Stromal cell of bone marrow (primary cell): ENCODE measurements around the gene DVL1.

Experiments used
- DNase-seq: peaks from one replicate; pipeline ENCODE4 v3.0.0-alpha.2; 2012; ENCODE audit warnings: low read depth

DVL1 gene

DNA sequence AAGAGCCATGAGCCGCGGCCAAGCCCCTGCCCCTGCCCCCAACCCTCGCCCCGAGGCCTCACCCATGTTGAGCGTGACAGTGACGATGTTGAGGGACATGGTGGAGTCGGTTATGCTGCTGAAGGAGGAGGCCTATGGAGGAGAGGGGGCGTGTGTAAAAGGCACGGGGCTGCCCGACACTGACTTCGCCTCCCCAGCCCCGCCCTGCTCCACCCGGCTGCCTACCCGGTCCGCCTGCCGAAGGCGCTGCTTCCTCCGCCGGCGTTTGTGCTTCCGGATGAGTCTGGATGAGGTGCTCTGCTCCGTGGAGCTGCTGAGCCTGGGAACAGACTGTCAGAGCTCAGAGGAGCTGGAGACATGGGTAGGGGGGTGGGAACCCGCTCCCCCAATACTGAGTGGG is 9.0 kb downstream of the DVL1 start:
- DNase-seq: no peak

DNA sequence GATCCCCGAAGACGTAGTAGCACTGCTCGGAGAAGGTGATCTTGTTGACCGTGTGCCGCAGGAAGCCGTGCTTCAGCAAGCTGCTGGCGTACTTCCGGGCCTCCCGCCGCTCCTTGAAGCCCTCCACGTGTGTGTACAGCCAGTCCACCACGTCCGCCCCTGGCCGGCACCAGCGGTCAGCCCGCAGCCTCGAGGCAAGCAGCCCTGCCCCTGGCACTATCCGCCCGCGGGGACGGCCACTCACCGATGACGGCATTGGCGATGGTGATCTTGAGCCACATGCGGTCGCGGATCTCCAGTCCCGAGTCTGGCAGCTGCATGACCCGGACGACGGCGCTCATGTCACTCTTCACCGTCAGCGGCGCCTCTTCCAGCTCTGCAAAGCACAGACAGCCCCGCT is 10.9 kb downstream of the DVL1 start:
- no peak for DNase-seq

DNA sequence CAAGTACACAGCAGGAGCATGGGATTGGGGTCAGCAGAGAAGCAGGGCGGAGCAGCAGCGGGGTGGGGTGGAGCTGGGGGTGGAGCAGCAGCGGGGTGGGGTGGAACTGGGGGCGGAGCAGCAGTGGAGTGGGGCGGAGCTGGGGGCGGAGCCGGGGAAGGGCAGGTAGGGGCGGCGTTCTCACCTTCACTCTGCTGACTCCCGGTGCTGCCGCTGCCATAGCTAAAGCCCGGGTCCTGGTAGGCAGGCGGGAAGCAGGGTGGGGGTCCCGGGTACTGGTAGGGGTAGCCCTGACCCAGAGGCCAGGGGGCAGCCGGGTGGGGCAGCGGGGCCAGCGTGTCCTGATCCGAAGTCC is 11.4 kb downstream of the DVL1 start:
- no peak for DNase-seq

DNA sequence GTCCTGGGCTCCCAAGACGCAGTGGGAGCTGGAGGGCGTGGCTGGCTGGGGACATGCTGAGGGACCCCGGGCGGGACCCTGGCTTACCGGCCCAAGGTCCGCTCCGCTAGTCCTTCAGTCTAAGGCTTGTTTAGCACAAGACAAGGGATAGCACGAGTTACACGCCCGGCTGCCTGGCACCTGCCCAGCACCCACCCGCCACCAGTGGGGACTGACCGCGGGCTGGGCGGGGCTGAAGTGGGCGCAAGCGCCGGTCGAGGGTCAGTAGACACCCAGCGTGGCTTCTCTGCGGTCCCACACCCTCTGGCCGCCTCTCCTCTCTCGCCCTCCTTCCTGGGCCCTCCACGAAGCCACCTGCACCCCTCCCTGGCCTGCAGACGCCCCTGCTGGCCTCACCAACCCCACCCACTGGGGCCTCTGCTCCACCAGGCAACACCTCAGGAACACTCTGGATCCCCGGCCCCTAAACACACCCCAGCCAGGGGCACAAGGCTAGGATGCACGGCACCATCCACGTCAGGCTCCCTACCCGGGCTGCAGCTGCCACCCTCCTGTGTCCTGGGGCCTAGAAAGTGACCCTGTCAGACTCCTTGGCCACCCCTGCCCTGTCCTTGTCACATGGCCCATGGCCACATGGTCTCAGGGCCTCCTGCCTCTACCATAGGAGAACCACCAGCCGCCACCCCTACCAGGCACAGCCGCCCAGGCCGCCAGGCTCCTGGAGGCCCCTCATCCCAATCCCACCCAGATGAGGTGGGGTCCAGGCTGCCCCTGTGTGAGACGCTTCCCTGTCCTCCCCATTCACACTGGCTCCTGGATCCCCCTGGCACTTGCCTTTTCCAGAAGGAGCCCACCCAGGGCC is 12.1 kb downstream of the DVL1 start:
- no peak for DNase-seq

DNA sequence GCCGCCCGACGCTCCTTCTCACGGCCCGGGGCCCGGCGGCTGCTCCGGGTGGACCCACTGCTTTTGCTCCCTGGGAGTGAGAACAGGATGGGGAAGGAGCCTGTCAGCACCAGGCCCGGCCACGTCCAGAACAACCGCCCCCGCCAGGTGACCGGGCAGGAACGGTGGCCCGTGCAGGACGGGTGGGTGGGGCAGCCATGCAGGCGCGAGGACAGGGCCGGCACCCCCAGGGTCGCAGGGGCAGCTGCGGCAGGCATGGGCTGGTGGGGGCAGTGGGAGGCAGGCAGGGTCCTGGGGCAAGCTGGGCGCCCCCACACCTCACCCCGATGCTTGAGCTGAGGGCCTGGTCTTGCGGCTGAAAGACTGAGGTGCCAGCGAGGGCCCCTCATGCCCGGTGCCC is 12.8 kb downstream of the DVL1 start:
- no peak for DNase-seq

- DNase-seq: no peak
Measured at GRCh38 chr1:1335792-1336248, 13.4 kb downstream of the DVL1 start.

DNA sequence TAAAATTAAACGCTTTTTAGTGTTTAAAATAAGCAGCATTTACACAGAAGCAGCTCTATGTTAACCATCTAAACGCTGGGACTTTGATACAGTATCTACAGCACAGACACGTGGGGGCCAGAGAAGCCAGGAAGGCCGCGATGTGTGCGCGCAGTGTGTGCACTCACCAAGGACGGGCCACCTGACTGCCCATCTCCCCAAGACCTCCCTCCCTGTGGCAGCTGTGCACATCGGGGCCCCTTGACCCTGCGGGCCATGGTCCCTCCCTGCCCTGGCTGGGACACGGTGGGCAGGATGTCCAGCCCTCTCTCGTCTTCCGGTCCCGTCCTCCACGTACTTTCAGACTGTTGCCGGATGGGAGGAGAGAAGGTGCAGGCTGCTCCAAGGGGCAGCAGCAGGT is 13.9 kb downstream of the DVL1 start:
- no peak for DNase-seq

- DNase-seq: no peak
Measured at GRCh38 chr1:1334835-1335234, 14.4 kb downstream of the DVL1 start.

GRCh38 chr1:1333551-1334241 is 15.5 kb downstream of the DVL1 start:
- DNase-seq: no peak

- no peak for DNase-seq
Measured at GRCh38 chr1:1332774-1333480, 16.3 kb downstream of the DVL1 start.

DNA sequence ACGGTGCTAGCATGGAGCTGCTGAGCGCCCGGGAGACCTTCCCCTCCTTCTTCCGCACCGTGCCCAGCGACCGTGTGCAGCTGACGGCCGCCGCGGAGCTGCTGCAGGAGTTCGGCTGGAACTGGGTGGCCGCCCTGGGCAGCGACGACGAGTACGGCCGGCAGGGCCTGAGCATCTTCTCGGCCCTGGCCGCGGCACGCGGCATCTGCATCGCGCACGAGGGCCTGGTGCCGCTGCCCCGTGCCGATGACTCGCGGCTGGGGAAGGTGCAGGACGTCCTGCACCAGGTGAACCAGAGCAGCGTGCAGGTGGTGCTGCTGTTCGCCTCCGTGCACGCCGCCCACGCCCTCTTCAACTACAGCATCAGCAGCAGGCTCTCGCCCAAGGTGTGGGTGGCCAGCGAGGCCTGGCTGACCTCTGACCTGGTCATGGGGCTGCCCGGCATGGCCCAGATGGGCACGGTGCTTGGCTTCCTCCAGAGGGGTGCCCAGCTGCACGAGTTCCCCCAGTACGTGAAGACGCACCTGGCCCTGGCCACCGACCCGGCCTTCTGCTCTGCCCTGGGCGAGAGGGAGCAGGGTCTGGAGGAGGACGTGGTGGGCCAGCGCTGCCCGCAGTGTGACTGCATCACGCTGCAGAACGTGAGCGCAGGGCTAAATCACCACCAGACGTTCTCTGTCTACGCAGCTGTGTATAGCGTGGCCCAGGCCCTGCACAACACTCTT is 17.0 kb downstream of the DVL1 start:
- no peak for DNase-seq

GRCh38 chr1:1331068-1331965 is 17.9 kb downstream of the DVL1 start, which contains the start of gene TAS1R3:
Gene TAS1R3, plus strand, starts transcription at chr1:1331280. Its CDS starts 66 bp downstream, at chr1:1331346.
- DNase-seq: no peak

GRCh38 chr1:1330366-1331067 is 18.7 kb downstream of the DVL1 start:
- DNase-seq: no peak

DNA sequence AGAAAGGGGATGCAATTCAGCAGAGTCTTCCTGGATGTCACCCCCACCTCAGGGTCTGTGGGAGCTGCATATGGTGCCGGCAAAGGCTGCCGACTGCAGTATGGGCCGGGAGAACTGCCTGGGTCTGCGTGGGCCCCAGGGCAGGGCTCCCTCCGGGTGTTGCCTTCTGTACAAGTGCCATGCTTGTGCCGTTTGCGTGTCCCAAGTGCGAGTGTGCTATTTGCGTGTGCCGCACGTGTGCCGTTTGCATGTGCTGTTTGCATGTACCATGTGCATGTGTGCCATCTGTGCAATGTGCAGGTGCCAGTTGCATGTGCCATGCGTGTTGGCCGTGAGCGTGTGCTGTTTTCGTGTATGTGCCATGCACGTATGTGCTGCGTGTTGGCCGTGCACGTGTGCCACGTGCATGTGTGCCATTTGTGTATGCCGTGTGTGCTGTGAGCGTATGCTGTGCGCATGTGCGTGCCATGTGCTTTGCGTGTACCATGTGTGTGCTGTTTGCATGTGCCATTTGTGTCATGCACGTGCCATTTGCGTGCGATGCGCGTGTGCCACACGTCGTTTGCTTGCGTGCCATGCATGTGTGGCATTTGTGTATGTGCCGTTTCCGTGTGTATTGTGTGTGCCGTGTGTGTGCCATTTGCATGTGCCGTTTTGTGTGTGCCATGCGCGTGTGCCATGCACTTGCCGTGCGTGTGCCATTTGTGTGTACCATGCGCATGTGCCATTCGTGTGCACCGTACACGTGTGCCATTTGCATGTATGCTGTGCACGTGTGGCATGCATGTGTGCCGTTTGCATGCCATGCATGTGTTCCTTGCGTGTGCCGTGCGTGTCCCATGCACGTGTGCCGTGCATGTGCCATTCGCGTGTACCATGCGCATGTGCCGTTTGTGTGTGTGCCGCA is 19.7 kb downstream of the DVL1 start:
- DNase-seq: no peak

DNA sequence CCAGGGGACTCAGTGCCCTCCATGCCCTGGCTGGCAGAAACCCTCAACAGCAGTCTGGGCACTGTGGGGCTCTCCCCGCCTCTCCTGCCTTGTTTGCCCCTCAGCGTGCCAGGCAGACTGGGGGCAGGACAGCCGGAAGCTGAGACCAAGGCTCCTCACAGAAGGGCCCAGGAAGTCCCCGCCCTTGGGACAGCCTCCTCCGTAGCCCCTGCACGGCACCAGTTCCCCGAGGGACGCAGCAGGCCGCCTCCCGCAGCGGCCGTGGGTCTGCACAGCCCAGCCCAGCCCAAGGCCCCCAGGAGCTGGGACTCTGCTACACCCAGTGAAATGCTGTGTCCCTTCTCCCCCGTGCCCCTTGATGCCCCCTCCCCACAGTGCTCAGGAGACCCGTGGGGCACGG is 21.0 kb downstream of the DVL1 start:
- DNase-seq: no peak

DNA sequence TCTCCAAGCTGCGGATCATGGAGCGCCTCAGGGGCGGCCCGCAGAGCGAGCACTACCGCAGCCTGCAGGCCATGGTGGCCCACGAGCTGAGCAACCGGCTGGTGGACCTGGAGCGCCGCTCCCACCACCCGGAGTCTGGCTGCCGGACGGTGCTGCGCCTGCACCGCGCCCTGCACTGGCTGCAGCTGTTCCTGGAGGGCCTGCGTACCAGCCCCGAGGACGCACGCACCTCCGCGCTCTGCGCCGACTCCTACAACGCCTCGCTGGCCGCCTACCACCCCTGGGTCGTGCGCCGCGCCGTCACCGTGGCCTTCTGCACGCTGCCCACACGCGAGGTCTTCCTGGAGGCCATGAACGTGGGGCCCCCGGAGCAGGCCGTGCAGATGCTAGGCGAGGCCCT is 21.9 kb downstream of the DVL1 start:
- no peak for DNase-seq

DNA sequence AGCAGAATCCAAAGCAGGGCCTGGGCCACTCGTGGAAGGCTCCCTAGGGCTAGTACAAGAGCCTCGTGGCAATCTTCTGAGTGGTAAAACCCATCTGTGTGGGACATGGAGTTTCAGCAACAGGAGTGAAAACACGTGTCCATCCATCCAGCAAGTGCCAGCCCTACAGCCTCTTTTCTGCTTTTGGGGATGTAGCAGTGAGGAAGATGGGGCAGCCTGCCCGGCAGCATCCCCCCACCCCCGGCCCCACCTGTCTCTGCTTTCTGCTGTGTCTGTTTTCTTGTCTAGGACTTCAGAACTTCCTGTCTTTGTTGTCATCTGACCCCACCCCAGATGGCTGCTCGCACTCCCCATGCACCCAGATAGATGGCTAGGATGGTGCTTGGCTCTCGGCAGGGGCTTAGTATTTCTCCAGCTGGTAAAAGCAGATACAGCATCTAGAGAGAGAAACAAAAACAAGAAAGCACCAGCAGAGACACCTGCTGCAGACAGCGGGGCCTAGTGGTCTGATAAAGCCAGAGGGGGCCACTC is 23.1 kb downstream of the DVL1 start:
- DNase-seq: no peak

- no peak for DNase-seq
Measured at GRCh38 chr1:1325288-1326074, 23.7 kb downstream of the DVL1 start.
